Chondrocyte (in vitro differentiated cells): ENCODE measurements around the gene LCE2C. TPM values are rescaled to one million over a fixed set of nuclear protein-coding genes. Genes with fewer than 3 reads are reported as not detected.
"Not testable (repeated sequence)": the region's sequence is repeated elsewhere in the genome, so short reads cannot be mapped to it uniquely, and the experiment has no call there.

ENCODE experiments used
- DNase-seq: peaks from one replicate; pipeline ENCODE4 v3.0.0; 2021; ENCODE audit warnings: mixed read lengths, low spot score
- H3K27ac Mint-ChIP-seq: one replicate; pipeline ENCODE4 v1.8.0; 2021; ENCODE audit warnings: mild to moderate bottlenecking, moderate library complexity, mixed read lengths; ENCODE audit not compliant: unreplicated experiment
- H3K27me3 Mint-ChIP-seq: 2 replicates; pipeline ENCODE4 v1.8.0; 2021; ENCODE audit warnings: low read depth, mixed read lengths
- H3K36me3 Mint-ChIP-seq: 2 replicates; pipeline ENCODE4 v1.8.0; 2021; ENCODE audit warnings: low read depth, mixed read lengths
- H3K4me1 Mint-ChIP-seq: 2 replicates; pipeline ENCODE4 v1.8.0; 2021; ENCODE audit warnings: low read depth, mild to moderate bottlenecking, mixed read lengths
- H3K4me3 Mint-ChIP-seq: one replicate; pipeline ENCODE4 v1.8.0; 2021; ENCODE audit warnings: mild to moderate bottlenecking, moderate library complexity, mixed read lengths; ENCODE audit not compliant: unreplicated experiment
- H3K9me3 Mint-ChIP-seq: 2 replicates; pipeline ENCODE4 v1.8.0; 2021; ENCODE audit warnings: low read depth, mixed read lengths
- total RNA-seq: library from RNA; stranded (reverse); gene quantifications from 3 replicates; pipeline ENCODE4 v1.2.1, GENCODE V29; 2021
- TF ChIP-seq, protein P1 (sequence below): fragments of 200-600 bp; sonication (generic); IDR thresholded peaks from 2 replicates; pipeline ENCODE4 v1.5.0; 2021; ENCODE audit warnings: antibody characterized with exemption, mild to moderate bottlenecking, moderate library complexity

LCE2C gene
- total RNA-seq, 1 donor from 2014 or later: not detected

DNA sequence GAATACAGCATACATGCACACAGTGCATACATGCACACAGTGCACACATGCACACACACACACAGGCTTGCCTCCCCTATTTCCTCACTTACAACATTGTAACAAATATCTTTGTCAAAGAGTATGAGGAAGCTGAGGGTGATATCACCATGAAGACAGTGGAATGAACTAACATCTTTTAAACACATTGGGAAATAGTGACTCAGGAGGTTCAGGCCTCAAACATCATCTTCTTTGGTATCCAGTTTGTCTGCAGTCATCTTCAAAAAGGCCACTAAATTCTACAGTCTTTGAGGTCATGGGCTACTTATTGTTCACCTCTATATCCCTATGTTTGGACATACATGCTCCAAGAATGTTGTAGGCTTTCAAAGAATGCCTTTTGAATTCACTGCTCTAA, 8.8 kb downstream of the LCE2C start:
- no peaks in the 10 kb centered on the region for H3K27me3 Mint-ChIP-seq
- H3K27ac Mint-ChIP-seq: no peak overlapping the region
- TF ChIP-seq, protein P1, sequence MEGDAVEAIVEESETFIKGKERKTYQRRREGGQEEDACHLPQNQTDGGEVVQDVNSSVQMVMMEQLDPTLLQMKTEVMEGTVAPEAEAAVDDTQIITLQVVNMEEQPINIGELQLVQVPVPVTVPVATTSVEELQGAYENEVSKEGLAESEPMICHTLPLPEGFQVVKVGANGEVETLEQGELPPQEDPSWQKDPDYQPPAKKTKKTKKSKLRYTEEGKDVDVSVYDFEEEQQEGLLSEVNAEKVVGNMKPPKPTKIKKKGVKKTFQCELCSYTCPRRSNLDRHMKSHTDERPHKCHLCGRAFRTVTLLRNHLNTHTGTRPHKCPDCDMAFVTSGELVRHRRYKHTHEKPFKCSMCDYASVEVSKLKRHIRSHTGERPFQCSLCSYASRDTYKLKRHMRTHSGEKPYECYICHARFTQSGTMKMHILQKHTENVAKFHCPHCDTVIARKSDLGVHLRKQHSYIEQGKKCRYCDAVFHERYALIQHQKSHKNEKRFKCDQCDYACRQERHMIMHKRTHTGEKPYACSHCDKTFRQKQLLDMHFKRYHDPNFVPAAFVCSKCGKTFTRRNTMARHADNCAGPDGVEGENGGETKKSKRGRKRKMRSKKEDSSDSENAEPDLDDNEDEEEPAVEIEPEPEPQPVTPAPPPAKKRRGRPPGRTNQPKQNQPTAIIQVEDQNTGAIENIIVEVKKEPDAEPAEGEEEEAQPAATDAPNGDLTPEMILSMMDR: no peak
- H3K4me3 Mint-ChIP-seq: no peak overlapping the region
- H3K9me3 Mint-ChIP-seq: no peaks in the 10 kb centered on the region
- no peak for DNase-seq
- H3K36me3 Mint-ChIP-seq: no peaks in the 10 kb centered on the region
- no peaks in the 10 kb centered on the region for H3K4me1 Mint-ChIP-seq

DNA sequence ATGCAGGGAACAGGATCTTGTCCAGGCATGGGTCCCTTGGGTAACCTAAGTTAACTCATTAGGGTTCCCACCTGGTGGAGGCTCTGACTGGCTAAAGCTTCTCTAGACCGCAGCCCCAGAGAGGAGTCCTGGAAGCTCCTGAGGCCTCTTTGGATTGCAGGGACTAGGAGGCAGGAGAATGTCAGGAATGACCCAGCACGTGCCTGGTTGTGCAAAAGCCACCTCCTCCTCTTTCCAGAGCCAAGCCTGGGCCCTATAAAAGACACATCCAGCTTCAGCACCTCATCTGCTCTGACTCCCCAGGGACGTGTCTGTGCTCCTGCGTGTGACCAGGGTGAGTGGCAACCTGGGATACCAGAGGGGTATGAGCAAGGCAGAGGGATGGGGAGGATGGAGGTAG, 10.7 kb downstream of the LCE2C start, which contains the start of gene LCE2B:
LCE2B (plus strand) TSS at position 301 of the 400 bp plus-strand sequence. CDS start 721 bp downstream, outside the sequence.
- not testable (repeated sequence) for H3K27me3 Mint-ChIP-seq, H3K36me3 Mint-ChIP-seq, H3K27ac Mint-ChIP-seq, H3K4me3 Mint-ChIP-seq, H3K4me1 Mint-ChIP-seq, DNase-seq
- peaks cover 13% of the 10 kb centered on the region for H3K9me3 Mint-ChIP-seq

DNA sequence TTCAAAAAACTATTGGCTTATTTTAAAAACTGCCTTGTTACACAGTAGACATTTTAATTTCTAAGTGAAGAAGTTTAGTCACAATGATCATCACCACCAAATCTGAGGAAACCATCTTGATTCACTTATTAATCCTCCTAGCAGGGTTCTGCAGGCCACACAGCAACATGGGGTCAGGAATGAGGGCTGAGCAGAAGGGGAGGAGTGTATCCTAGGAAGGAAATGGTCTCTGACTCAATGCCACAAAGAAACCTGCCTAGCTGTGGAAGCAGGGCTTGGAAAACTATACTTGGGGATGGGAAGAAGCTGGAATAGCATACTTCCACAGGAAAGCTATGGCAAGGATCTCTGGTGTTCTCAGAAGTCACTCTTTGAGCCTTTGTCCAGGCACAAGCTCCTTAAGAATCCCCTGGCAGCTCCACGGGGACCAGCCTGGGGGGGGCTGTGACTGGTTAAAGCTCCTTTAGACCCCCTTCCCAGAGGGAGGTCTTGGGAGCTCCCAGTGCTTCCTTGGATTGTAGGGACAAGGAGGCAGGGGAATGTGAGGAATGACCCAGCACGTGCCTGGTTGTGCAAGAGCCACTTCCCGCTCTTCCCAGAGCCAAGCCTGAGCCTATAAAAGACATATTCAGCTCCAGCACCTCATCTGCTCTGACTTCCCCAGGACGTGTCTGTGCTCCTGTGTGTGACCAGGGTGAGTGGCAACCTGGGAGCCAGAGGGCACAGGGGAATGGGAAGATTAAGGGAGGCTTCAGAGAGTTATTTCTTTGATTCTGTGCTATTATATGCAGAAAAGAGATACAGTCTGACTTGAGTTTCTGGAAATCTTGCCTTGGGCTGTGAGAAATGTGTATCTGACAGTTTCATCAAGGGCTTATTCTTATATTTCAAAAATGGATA, 22.9 kb downstream of the LCE2C start, which contains the start of gene LCE2A:
LCE2A (plus strand) TSS at position 645 of the 900 bp plus-strand sequence. CDS start 557 bp downstream, outside the sequence.
- H3K4me1 Mint-ChIP-seq: no peaks in the 10 kb centered on the region
- H3K27ac Mint-ChIP-seq: no peak within 1 kb of the TSS
- TF ChIP-seq, protein P1: no peak
- H3K9me3 Mint-ChIP-seq: peaks cover 24% of the 10 kb centered on the region
- no peak for DNase-seq
- H3K4me3 Mint-ChIP-seq: no peak within 1 kb of the TSS
- no peaks in the 10 kb centered on the region for H3K36me3 Mint-ChIP-seq
- no peaks in the 10 kb centered on the region for H3K27me3 Mint-ChIP-seq

DNA sequence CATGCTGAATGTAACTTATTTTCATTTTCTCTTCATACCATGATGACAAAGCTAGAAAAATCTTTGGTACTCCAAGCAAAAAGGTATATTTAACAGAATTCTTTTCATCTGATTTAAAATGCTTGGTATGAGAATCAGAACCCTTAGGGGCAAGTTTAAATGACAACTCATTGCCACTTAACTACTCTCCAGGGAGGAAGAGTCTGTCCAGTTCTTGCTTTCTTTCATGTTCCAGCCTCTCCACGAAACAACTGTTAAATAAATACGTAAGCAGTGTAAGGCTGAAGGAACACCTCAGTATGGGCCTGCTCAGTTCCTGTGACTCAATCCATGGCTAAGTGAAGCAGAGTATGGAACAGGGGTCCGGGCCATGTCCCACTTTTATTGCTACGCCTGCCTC, 24.7 kb downstream of the LCE2C start:
- Mint-ChIP-seq H3K27ac (no peak overlapping the region), H3K36me3 (no peaks in the 10 kb centered on the region), H3K4me3 (no peak overlapping the region), H3K27me3 (no peaks in the 10 kb centered on the region), H3K4me1 (no peaks in the 10 kb centered on the region), H3K9me3 (peaks cover 27% of the 10 kb centered on the region)
- TF ChIP-seq, protein P1: no peak
- no peak for DNase-seq

DNA sequence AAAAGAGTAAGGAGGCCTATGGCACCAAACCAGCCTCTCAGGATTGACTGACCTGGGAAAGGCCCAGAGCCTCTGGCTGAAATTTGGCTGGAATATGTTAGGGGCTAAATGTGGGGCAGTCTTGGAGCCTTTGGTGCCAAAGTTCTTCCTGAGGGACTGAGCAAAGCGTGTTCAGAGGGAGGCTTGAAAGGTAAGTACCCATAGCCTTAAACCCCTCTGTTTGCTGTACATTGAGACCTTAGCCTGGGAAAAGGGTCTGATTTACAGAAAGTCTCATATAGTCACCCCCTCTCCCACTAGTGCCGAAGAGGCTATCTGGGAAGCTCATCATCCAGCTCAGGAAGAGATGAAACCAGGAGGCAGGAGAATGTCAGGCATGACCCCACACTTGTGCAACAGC, 32.8 kb downstream of the LCE2C start, which contains the start of gene LCE4A:
LCE4A (plus strand) TSS at position 301 of the 400 bp plus-strand sequence. CDS start 916 bp downstream, outside the sequence.
- no peak for DNase-seq
- H3K9me3 Mint-ChIP-seq: peaks cover 15% of the 10 kb centered on the region
- H3K27ac Mint-ChIP-seq: no peak within 1 kb of the TSS
- no peaks in the 10 kb centered on the region for H3K27me3 Mint-ChIP-seq
- no peaks in the 10 kb centered on the region for H3K4me1 Mint-ChIP-seq
- TF ChIP-seq, protein P1: no peak
- no peaks in the 10 kb centered on the region for H3K36me3 Mint-ChIP-seq
- H3K4me3 Mint-ChIP-seq: no peak within 1 kb of the TSS
